GM18907 (cell line): ENCODE data around the gene CALCOCO1.

Source experiments
- ATAC-seq: cut with Tn5 transposase; IDR thresholded peaks from one replicate; pipeline ENCODE4 v1.9.1; 2021; ENCODE audit warnings: mild to moderate bottlenecking, moderate library complexity; ENCODE audit not compliant: unreplicated experiment

CALCOCO1 gene

GRCh38 chr12:53667080-53667479 lies 60.2 kb downstream of the CALCOCO1 start:
- ATAC-seq, result no peak

- no peak for ATAC-seq
These were observed 62.3 kb downstream of the CALCOCO1 start for GRCh38 chr12:53664936-53665335.

- no peak for ATAC-seq
These were observed 63.1 kb downstream of the CALCOCO1 start for GRCh38 chr12:53664191-53664590.

GRCh38 chr12:53660041-53660440 lies 67.2 kb downstream of the CALCOCO1 start:
- no peak for ATAC-seq

- ATAC-seq, result no peak
These were observed 67.7 kb downstream of the CALCOCO1 start for GRCh38 chr12:53659571-53659981.

GRCh38 chr12:53659011-53659551 lies 68.2 kb downstream of the CALCOCO1 start:
- ATAC-seq, result no peak
